HG03159 (cell line): ENCODE data around the gene LMX1A.

ENCODE experiments used
- ATAC-seq: cut with Tn5 transposase; IDR thresholded peaks from one replicate; pipeline ENCODE4 v1.9.1; 2021; ENCODE audit warnings: mild to moderate bottlenecking, moderate library complexity; ENCODE audit not compliant: unreplicated experiment

Gene LMX1A

GRCh38 chr1:165325460-165326203 lies 30.9 kb downstream of the LMX1A start:
- no peak for ATAC-seq

GRCh38 chr1:165324050-165324449 lies 32.5 kb downstream of the LMX1A start:
- ATAC-seq, result no peak

GRCh38 chr1:165317612-165318011 lies 38.9 kb downstream of the LMX1A start:
- ATAC-seq, result no peak

GRCh38 chr1:165316153-165316772 lies 40.3 kb downstream of the LMX1A start:
- ATAC-seq, result no peak

GRCh38 chr1:165315481-165315880 lies 41.0 kb downstream of the LMX1A start:
- ATAC-seq, result no peak

GRCh38 chr1:165313903-165314302 lies 42.6 kb downstream of the LMX1A start:
- no peak for ATAC-seq

- no peak for ATAC-seq
Observed at GRCh38 chr1:165312591-165312990, 43.9 kb downstream of the LMX1A start.

GRCh38 chr1:165306543-165307434 lies 49.7 kb downstream of the LMX1A start:
- no peak for ATAC-seq

GRCh38 chr1:165303386-165303785 lies 53.1 kb downstream of the LMX1A start:
- ATAC-seq, result no peak

GRCh38 chr1:165300400-165300903 lies 56.1 kb downstream of the LMX1A start:
- no peak for ATAC-seq

GRCh38 chr1:165298203-165298820 lies 58.2 kb downstream of the LMX1A start:
- no peak for ATAC-seq

GRCh38 chr1:165296205-165296604 lies 60.3 kb downstream of the LMX1A start:
- no peak for ATAC-seq

GRCh38 chr1:165290148-165290547 lies 66.4 kb downstream of the LMX1A start:
- no peak for ATAC-seq

- ATAC-seq, result no peak
Observed at GRCh38 chr1:165289556-165289955, 67.0 kb downstream of the LMX1A start.

- ATAC-seq, result no peak
Observed at GRCh38 chr1:165288350-165289120, 68.0 kb downstream of the LMX1A start.

- ATAC-seq, result no peak
Observed at GRCh38 chr1:165287781-165288180, 68.7 kb downstream of the LMX1A start.

- ATAC-seq, result no peak
Observed at GRCh38 chr1:165287329-165287728, 69.2 kb downstream of the LMX1A start.

GRCh38 chr1:165284454-165284853 lies 72.1 kb downstream of the LMX1A start:
- no peak for ATAC-seq

- no peak for ATAC-seq
Observed at GRCh38 chr1:165281207-165281901, 75.2 kb downstream of the LMX1A start.

- ATAC-seq, result no peak
Observed at GRCh38 chr1:165279882-165280281, 76.6 kb downstream of the LMX1A start.
